Liver (tissue), 9 donors: Measurements from ENCODE around the gene UBE3C. TPM values are rescaled to one million over a fixed set of nuclear protein-coding genes. Genes with fewer than 3 reads are reported as not detected.

Experiments
- DNase-seq: peaks from one replicate; pipeline ENCODE4 v3.0.0-alpha.2; 2017; ENCODE audit warnings: low spot score
- H3K27ac ChIP-seq, 2 donors: one replicate each; pipeline ENCODE4 v1.7.0; 2013; ENCODE audit warnings: inconsistent platforms in 2 of 2, low read length in 2 of 2, control low read depth in 1 of 2, low read depth in 1 of 2, mild to moderate bottlenecking in 1 of 2
- H3K27me3 ChIP-seq, 4 donors: one replicate each; pipeline versions ENCODE4 v1.6.1 to v1.7.0; 2013; ENCODE audit warnings: low read length in 3 of 4, inconsistent platforms in 1 of 4, mild to moderate bottlenecking in 1 of 4, moderate library complexity in 1 of 4; ENCODE audit not compliant: control insufficient read depth in 4 of 4, insufficient read depth in 4 of 4
- H3K36me3 ChIP-seq, 4 donors: one replicate each; pipeline versions ENCODE4 v1.6.1 to v1.7.0; 2013; ENCODE audit warnings: low read length in 3 of 4, mild to moderate bottlenecking in 3 of 4, low read depth in 1 of 4, moderate library complexity in 1 of 4; ENCODE audit not compliant: control insufficient read depth in 4 of 4, insufficient read depth in 3 of 4
- H3K4me1 ChIP-seq, 4 donors: one replicate each; pipeline versions ENCODE4 v1.6.1 to v1.7.0; 2013; ENCODE audit warnings: low read length in 3 of 4, mild to moderate bottlenecking in 3 of 4, moderate library complexity in 1 of 4; ENCODE audit not compliant: control insufficient read depth in 4 of 4, insufficient read depth in 4 of 4
- H3K4me3 ChIP-seq, 3 donors: one replicate each; pipeline versions ENCODE4 v1.6.1 to v1.7.0; 2013; ENCODE audit warnings: low read length in 3 of 3, control low read depth in 1 of 3, low read depth in 1 of 3, mild to moderate bottlenecking in 1 of 3
- H3K9ac ChIP-seq, 2 donors: one replicate each; pipeline ENCODE4 v1.7.0; 2013; ENCODE audit warnings: low read length in 2 of 2, mild to moderate bottlenecking in 2 of 2, moderate library complexity in 2 of 2, control low read depth in 1 of 2, low read depth in 1 of 2
- H3K9me3 ChIP-seq, 4 donors: one replicate each; pipeline versions ENCODE4 v1.6.1 to v1.7.0; 2013; ENCODE audit warnings: low read length in 3 of 4; ENCODE audit not compliant: control insufficient read depth in 4 of 4
- CTCF ChIP-seq: fragments of 150-350 bp; IDR thresholded peaks from 2 replicates; pipeline ENCODE4 v1.5.1; 2017; ENCODE audit warnings: improper control_type of control experiment, low read depth, low read length; ENCODE audit not compliant: missing input control
- EGR1 ChIP-seq, 2 donors: IDR thresholded peaks; 2 replicates each; pipeline ENCODE4 v1.6.1; 2016 to 2018; ENCODE audit warnings: antibody characterized with exemption in 2 of 2, low read depth in 2 of 2
- FOXA1 ChIP-seq: IDR thresholded peaks from 2 replicates; pipeline ENCODE4 v1.6.1; 2016; ENCODE audit warnings: antibody characterized with exemption
- FOXA2 ChIP-seq: IDR thresholded peaks from 2 replicates; pipeline ENCODE4 v1.6.1; 2016; ENCODE audit warnings: antibody characterized with exemption
- GABPA ChIP-seq, 2 donors: IDR thresholded peaks in 1 of 2; conservative IDR thresholded peaks in 1 of 2; 2 replicates each; pipeline ENCODE4 v1.6.1; 2016; ENCODE audit warnings: antibody characterized with exemption in 2 of 2, mild to moderate bottlenecking in 1 of 2, moderate library complexity in 1 of 2
- HNF4A ChIP-seq, 2 donors: conservative IDR thresholded peaks; 2 replicates each; pipeline ENCODE4 v1.6.1; 2016; ENCODE audit warnings: antibody characterized with exemption in 2 of 2, mild to moderate bottlenecking in 2 of 2
- HNF4G ChIP-seq: IDR thresholded peaks from 2 replicates; pipeline ENCODE4 v1.6.1; 2016; ENCODE audit warnings: antibody characterized with exemption
- JUND ChIP-seq, 2 donors: IDR thresholded peaks; 2 replicates each; pipeline ENCODE4 v1.6.1; 2016; ENCODE audit warnings: antibody characterized with exemption in 2 of 2
- MAX ChIP-seq: IDR thresholded peaks from 2 replicates; pipeline ENCODE4 v1.6.1; 2016; ENCODE audit warnings: antibody characterized with exemption
- NR2F2 ChIP-seq: IDR thresholded peaks from 2 replicates; pipeline ENCODE4 v1.6.1; 2016; ENCODE audit warnings: antibody characterized with exemption
- REST ChIP-seq: IDR thresholded peaks from 2 replicates; pipeline ENCODE4 v1.6.1; 2016; ENCODE audit warnings: antibody characterized with exemption, mild to moderate bottlenecking
- RXRA ChIP-seq, 2 donors: IDR thresholded peaks; 2 replicates each; pipeline ENCODE4 v1.6.1; 2017 to 2018; ENCODE audit warnings: antibody characterized with exemption in 2 of 2, mild to moderate bottlenecking in 1 of 2
- SP1 ChIP-seq: IDR thresholded peaks from 2 replicates; pipeline ENCODE4 v1.6.1; 2018; ENCODE audit warnings: antibody characterized with exemption, mild to moderate bottlenecking
- TAF1 ChIP-seq: conservative IDR thresholded peaks from 2 replicates; pipeline ENCODE4 v1.6.1; 2016; ENCODE audit warnings: antibody characterized with exemption, mild to moderate bottlenecking
- YY1 ChIP-seq: IDR thresholded peaks from 2 replicates; pipeline ENCODE4 v1.6.1; 2016; ENCODE audit warnings: antibody characterized with exemption, mild to moderate bottlenecking
- ZBTB33 ChIP-seq: IDR thresholded peaks from 2 replicates; pipeline ENCODE4 v1.6.1; 2016; ENCODE audit warnings: antibody characterized with exemption
- WGBS: extraction: QIAGEN DNeasy Blood & Tissue Kit; methylation state at CpG from one replicate; pipeline ENCODE4 v1.1.7; 2013; 5-methylcytosine and 5-hydroxymethylcytosine counted together
- polyA plus RNA-seq, 2 donors: library from polyadenylated mRNA; stranded (reverse) in 1 of 2; unstranded in 1 of 2; fragments of 200-250 nt in 1 of 2; fragments of >200 nt in 1 of 2; fragmentation: Nextera tagmentation in 1 of 2; extraction: Ambion mirVana in 1 of 2; gene quantifications; one replicate each; pipeline versions ENCODE4 v1.2.1 to v1.2.3, GENCODE V29; 2013 to 2015
- total RNA-seq, 2 donors: library from RNA; depleted of rRNA; stranded (reverse); fragments of >200 nt; gene quantifications; one replicate each; pipeline ENCODE4 v1.2.3, GENCODE V29; 2014
- donor health status: healthy.
- donor health status: healthy.
- donor health status: healthy.
- donor health status: healthy.
- donor health status: healthy.

The UBE3C gene
- total and polyA plus RNA-seq, 4 donors, result 10.3 to 61.8 (median 33.9) TPM

- TF ChIP-seq JUND (IDR thresholded peaks at IDR 0.05), result no peak
- no peak for TF ChIP-seq REST
- TF ChIP-seq YY1, result no peak
- TF ChIP-seq MAX, result no peak
- TF ChIP-seq NR2F2, result no peak
- TF ChIP-seq SP1, result no peak
- no peak for TF ChIP-seq CTCF
- TF ChIP-seq RXRA (IDR thresholded peaks at IDR 0.05), result no peak
- no peak for TF ChIP-seq FOXA2
- TF ChIP-seq GABPA (IDR thresholded peaks at IDR 0.05 in 1 of 2, conservative IDR thresholded peaks at IDR 0.05 in 1 of 2), result no peak
- TF ChIP-seq ZBTB33, result no peak
- no peak for TF ChIP-seq FOXA1
- TF ChIP-seq TAF1, result no peak
- TF ChIP-seq HNF4A (conservative IDR thresholded peaks at IDR 0.05), result no peak
- no peak for TF ChIP-seq HNF4G
- TF ChIP-seq EGR1 (IDR thresholded peaks at IDR 0.05; ENCODE audit: low read depth in 2 of 2), result no peak
- Histone ChIP-seq H3K27ac (no peak overlapping the region), H3K4me3 (no peak overlapping the region), H3K9me3 (no peaks in the 10 kb centered on the region), H3K9ac (no peak overlapping the region), H3K4me1 (no peaks in the 10 kb centered on the region), H3K27me3 (no peaks in the 10 kb centered on the region), H3K36me3 (peaks cover 0 to 17% (median 5%) of the 10 kb centered on the region in 4 donors)
- no peak for DNase-seq
- 94% methylated on average over 5 of the region's 5 CpGs for WGBS
Measured at GRCh38 chr7:157241631-157242030, 102.9 kb downstream of the UBE3C start.
